ENCODE results near the gene ARHGEF3. TPM values are rescaled to one million over a fixed set of nuclear protein-coding genes. Genes with fewer than 3 reads are reported as not detected.

ARHGEF3 gene
- total and polyA plus RNA-seq, 2 donors (not counting 3 experiments of a cell fraction or from before 2014, with no cell fraction given): 6.7 to 16.3 TPM

- no TSS peak for BruUV-seq (replicated peaks)
- ChIA-PET POLR2A (no interaction called here), CTCF (interaction anchor here (1.1 to 1.5 kb wide), 2 partner anchors 30 to 220 kb away, joined by 3 to 7 read pairs; no protein-coding TSS in a partner anchor)
- DNase-seq (ENCODE audit: low read depth, low spot score) (no peak), FAIRE-seq (no peak)
- no peaks in the 10 kb centered on the region for H3K9me3 ChIP-seq (replicated peaks; ENCODE audit: control insufficient read depth, insufficient read depth, low read length)
- no peak overlapping the region for H3K27ac ChIP-seq (ENCODE audit: insufficient read depth, low read depth, low read length)
- no peak overlapping the region for H2AFZ ChIP-seq (ENCODE audit: low read depth, low read length)
- no peaks in the 10 kb centered on the region for H3K4me1 ChIP-seq (ENCODE audit: control insufficient read depth, extremely low read depth, insufficient read depth, low read length)
- H3K27me3 ChIP-seq (ENCODE audit: control insufficient read depth in 2 of 2, insufficient read depth in 2 of 2, low read length in 2 of 2): no peaks in the 10 kb centered on the region
- peaks cover 0 to 12% of the 10 kb centered on the region in 2 experiments for H3K36me3 ChIP-seq (ENCODE audit: control insufficient read depth in 2 of 2, extremely low read depth in 1 of 2, insufficient read depth in 2 of 2, low read length in 2 of 2)
- no peaks in the 10 kb centered on the region for H4K20me1 ChIP-seq (replicated peaks; ENCODE audit: control insufficient read depth, extremely low read depth, insufficient read depth, low read length)
- H3K9me1 ChIP-seq (replicated peaks; ENCODE audit: control insufficient read depth, extremely low read depth, insufficient read depth, low read length): no peaks in the 10 kb centered on the region
- H3K79me2 ChIP-seq (ENCODE audit: control insufficient read depth, insufficient read depth, low read length): no peaks in the 10 kb centered on the region
- no peak overlapping the region for H3K4me3 ChIP-seq (replicated peaks in 1 of 3; ENCODE audit: insufficient read depth in 1 of 3, low read depth in 1 of 3, low read length in 3 of 3)
- TF ChIP-seq POLR2A (IDR thresholded peaks at IDR 0.05; ENCODE audit: low read depth, low read length) (no peak), CTCF (IDR thresholded peaks at IDR 0.05; ENCODE audit: extremely low read depth in 1 of 2, insufficient read depth in 1 of 2, low read depth in 1 of 2, low read length in 2 of 2) (no peak), MYC (IDR thresholded peaks at IDR 0.05; ENCODE audit: low read depth, low read length) (no peak), EZH2 (IDR thresholded peaks at IDR 0.05; ENCODE audit: borderline replicate concordance, low read depth, low read length, severe bottlenecking) (no peak), GATA2 (IDR thresholded peaks at IDR 0.05; ENCODE audit: insufficient read depth, insufficient read length, low read depth, low read length) (no peak), MAX (IDR thresholded peaks at IDR 0.05; ENCODE audit: insufficient read depth, insufficient read length) (no peak), POLR2AphosphoS5 (IDR thresholded peaks at IDR 0.05; ENCODE audit: insufficient read depth, low read depth, low read length) (no peak), JUN (IDR thresholded peaks at IDR 0.05; ENCODE audit: borderline replicate concordance, insufficient read depth, insufficient read length, low read depth) (no peak), FOS (IDR thresholded peaks at IDR 0.05; ENCODE audit: borderline replicate concordance, insufficient read depth, low read length) (no peak)
- H3K4me2 ChIP-seq (ENCODE audit: insufficient read depth, low read length): no peak overlapping the region
- H3K9ac ChIP-seq (replicated peaks; ENCODE audit: extremely low read depth, insufficient read depth, low read length): no peak overlapping the region
- dilution Hi-C loops (cut with MboI; ENCODE audit: extremely low pct_ligation_motif_present, low sequenced_read_pairs): no loop called here
- intact Hi-C loops (cut with micrococcal nuclease): loop anchor here (10.0 kb wide), 1 partner anchor 1566 kb away; the partner anchor contains the start of gene PXK
These were observed 32.5 kb downstream of the ARHGEF3 start for GRCh38 chr3:56769116-56769707.

Measured in endothelial cell of umbilical vein (primary cell).